Mesodermal cell (in vitro differentiated cells): Measurements from ENCODE around the gene TLE4.
"Not testable (repeated sequence)": the region's sequence is repeated elsewhere in the genome, so short reads cannot be mapped to it uniquely, and the experiment has no call there.

Experiments
- H3K27ac ChIP-seq: 2 replicates; pipeline ENCODE4 v1.7.0; 2013; ENCODE audit warnings: mild to moderate bottlenecking, low read depth, low read length, moderate library complexity; ENCODE audit not compliant: severe bottlenecking
- H3K36me3 ChIP-seq: 2 replicates; pipeline ENCODE4 v1.7.1; 2013; ENCODE audit warnings: mild to moderate bottlenecking, low read length, moderate library complexity; ENCODE audit not compliant: control insufficient read depth, insufficient read depth
- H3K4me1 ChIP-seq: one replicate; pipeline ENCODE4 v1.7.1; 2013; ENCODE audit warnings: mild to moderate bottlenecking, low read length; ENCODE audit not compliant: insufficient read depth, control insufficient read depth, poor library complexity, severe bottlenecking
- H3K4me3 ChIP-seq: 2 replicates; pipeline ENCODE4 v1.7.0; 2013; ENCODE audit warnings: low read length, control low read depth, mild to moderate bottlenecking; ENCODE audit not compliant: insufficient read depth, poor library complexity, severe bottlenecking; ENCODE audit errors: extremely low read depth
- H3K9me3 ChIP-seq: 2 replicates; pipeline ENCODE4 v1.7.1; 2013; ENCODE audit warnings: mild to moderate bottlenecking, low read length, moderate library complexity; ENCODE audit not compliant: control insufficient read depth
- WGBS, 2 experiments: methylation state at CpG; one replicate each; pipeline ENCODE4 v1.1.5; 2013; ENCODE audit warnings: missing lambda C conversion rate in 2 of 2; ENCODE audit not compliant: insufficient coverage in 2 of 2; 5-methylcytosine and 5-hydroxymethylcytosine counted together

TLE4 gene

DNA sequence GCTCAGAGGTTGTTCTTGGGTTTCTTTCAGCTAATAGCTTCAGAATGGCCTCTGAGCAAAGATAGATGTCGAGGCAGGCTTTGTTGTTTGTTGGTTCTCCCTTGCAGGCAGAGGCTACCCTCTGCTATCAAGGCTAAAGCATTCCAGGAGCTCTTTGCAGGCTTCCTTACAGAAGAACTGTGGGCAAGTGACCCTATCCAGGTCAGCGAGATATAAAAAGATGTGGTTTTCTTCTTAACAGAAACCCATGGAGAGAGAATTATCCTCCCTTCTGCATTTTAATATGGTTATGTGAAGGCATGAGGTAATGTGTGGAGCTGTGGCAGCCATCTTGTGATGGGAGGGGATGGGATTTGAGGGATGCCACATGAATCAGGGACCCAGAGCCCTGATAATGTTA is 67.0 kb downstream of the TLE4 start:
- 86 to 100% methylated on average over 1 of the region's 2 CpGs for WGBS, 2 experiments
- Histone ChIP-seq H3K27ac (no peak overlapping the region), H3K36me3 (peaks cover 47% of the 10 kb centered on the region), H3K4me1 (no peaks in the 10 kb centered on the region), H3K9me3 (peaks cover 7% of the 10 kb centered on the region), H3K4me3 (no peak overlapping the region)

GRCh38 chr9:79639354-79639753 is 67.6 kb downstream of the TLE4 start:
- Histone ChIP-seq H3K4me3 (no peak overlapping the region), H3K27ac (no peak overlapping the region), H3K36me3 (peaks cover 52% of the 10 kb centered on the region), H3K4me1 (no peaks in the 10 kb centered on the region), H3K9me3 (peaks cover 9% of the 10 kb centered on the region)
- no CpG with 5 or more reads among the region's 1 CpG for WGBS, 2 experiments

DNA sequence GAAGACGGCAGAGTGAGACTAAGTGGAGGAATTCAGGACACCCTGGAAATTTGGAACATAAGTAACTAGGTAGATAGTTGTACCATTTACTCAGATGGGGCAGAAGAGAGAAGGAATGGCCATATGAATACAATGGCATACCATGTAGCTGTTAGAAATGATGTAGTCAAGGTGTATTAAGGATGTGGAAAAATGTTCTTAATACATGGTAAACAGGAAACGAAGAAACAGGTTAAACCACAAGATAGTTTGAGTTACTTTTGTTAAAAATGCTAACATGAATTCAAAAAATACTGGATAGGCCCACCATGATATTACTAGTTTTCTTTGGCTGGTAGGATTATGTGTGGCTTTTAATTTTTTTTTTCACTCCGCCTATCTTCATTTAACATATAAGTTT is 68.3 kb downstream of the TLE4 start:
- not testable (repeated sequence) for H3K4me1 ChIP-seq, H3K4me3 ChIP-seq, H3K27ac ChIP-seq, H3K9me3 ChIP-seq
- 100% methylated on average over 1 of the region's 3 CpGs; no CpG with 5 or more reads in 1 of the 2 experiments for WGBS, 2 experiments
- H3K36me3 ChIP-seq = peaks cover 59% of the 10 kb centered on the region

DNA sequence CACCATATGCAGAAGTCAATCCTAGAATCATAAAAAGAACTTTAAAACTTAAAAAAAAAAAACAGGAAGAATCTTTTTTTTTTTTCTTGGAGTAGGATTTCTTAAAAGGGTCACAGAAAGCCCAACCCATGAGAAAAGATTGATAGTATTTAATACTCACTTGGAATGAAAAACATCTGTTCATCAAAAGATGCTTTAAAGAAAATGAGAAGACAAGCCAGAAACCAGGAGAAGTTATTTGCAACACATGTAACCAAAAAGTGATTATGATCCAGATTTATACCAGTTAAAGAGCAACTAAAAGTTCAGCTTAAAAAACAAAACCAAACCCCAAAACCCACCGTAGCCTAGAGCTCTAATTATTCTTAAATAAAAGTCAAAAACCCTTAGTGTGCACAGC is 69.3 kb downstream of the TLE4 start:
- Histone ChIP-seq H3K36me3 (peaks cover 53% of the 10 kb centered on the region), H3K9me3 (peaks cover 9% of the 10 kb centered on the region), H3K27ac (no peak overlapping the region), H3K4me3 (no peak overlapping the region), H3K4me1 (no peaks in the 10 kb centered on the region)
- 70 to 100% methylated on average over 1 of the region's 1 CpG for WGBS, 2 experiments

DNA sequence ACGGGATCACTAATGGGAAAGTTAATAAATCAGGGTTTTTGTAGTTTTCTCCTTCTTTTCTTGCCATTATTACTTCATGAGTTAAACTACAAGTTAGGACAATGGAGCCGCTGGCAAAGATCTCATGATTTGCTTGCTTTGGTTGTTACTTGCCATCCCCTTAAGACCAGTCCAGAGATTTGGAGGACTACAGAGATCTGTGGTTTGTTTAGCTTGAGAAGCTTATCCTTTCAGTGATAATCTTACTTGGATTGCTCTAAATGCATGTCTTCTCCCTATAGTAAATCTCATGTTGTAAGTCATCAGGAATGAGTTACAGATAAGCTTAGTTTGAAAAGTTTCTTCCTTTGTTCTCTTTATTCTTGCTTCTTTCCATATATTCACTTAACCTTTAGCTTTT is 70.9 kb downstream of the TLE4 start:
- H3K4me3 ChIP-seq = no peak overlapping the region
- no peak overlapping the region for H3K27ac ChIP-seq
- H3K4me1 ChIP-seq = no peaks in the 10 kb centered on the region
- peaks cover 42% of the 10 kb centered on the region for H3K36me3 ChIP-seq
- peaks cover 9% of the 10 kb centered on the region for H3K9me3 ChIP-seq
- no CpG with 5 or more reads among the region's 2 CpGs for WGBS, 2 experiments

DNA sequence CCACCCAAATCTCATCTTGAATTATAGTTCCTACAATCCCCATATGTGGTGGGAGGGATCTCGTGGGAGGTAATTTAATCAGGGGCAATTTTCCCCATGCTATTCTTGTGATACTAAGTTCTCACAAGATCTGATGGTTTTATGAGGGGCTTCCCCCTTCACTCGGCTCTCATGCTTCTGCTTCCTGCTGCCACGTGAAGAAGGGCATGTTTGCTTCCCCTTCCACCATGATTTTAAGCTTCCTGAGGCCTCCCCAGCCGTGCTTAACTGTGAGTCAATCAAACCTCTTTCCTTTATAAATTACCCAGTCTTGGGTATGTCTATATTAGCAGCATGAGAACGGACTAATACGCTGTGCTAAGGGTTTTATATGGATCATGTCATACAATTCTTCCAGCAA is 72.3 kb downstream of the TLE4 start:
- WGBS, 2 experiments = 94 to 100% methylated on average over 1 to 5 of the region's 6 CpGs
- Histone ChIP-seq H3K4me3 (no peak overlapping the region), H3K27ac (no peak overlapping the region), H3K4me1 (no peaks in the 10 kb centered on the region), H3K9me3 (peaks cover 9% of the 10 kb centered on the region), H3K36me3 (peaks cover 37% of the 10 kb centered on the region)

DNA sequence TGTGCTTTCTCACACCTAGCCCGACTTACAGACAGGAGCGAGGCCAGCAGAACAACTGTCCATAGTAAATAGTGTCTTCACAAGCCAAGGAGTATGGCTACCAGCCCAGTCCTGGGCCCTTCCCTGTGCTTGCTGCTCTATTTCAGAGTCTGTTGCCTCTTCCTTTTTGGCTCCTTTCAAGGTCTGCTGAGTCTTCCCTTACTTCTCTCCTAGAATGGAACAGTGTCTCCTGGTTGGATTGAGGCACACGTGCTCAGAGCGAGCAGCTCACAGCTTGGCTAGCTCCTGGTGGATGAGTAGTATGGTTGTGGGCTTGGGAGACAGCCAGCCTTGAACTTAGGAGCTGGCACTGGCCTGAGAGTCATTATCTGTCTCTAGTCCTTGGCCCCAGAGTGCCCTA is 72.8 kb downstream of the TLE4 start:
- peaks cover 37% of the 10 kb centered on the region for H3K36me3 ChIP-seq
- no peak overlapping the region for H3K4me3 ChIP-seq
- H3K9me3 ChIP-seq = peaks cover 9% of the 10 kb centered on the region
- WGBS, 2 experiments = 81 to 90% methylated on average over 2 of the region's 4 CpGs
- no peaks in the 10 kb centered on the region for H3K4me1 ChIP-seq
- no peak overlapping the region for H3K27ac ChIP-seq

GRCh38 chr9:79645110-79645509 is 73.3 kb downstream of the TLE4 start:
- H3K4me3 ChIP-seq = no peak overlapping the region
- no peak overlapping the region for H3K27ac ChIP-seq
- H3K4me1 ChIP-seq = no peaks in the 10 kb centered on the region
- 100% methylated on average over 3 of the region's 3 CpGs for WGBS, 2 experiments
- H3K36me3 ChIP-seq = peaks cover 37% of the 10 kb centered on the region
- peaks cover 9% of the 10 kb centered on the region for H3K9me3 ChIP-seq

- Histone ChIP-seq H3K27ac (no peak overlapping the region), H3K36me3 (peaks cover 36% of the 10 kb centered on the region), H3K4me3 (no peak overlapping the region), H3K4me1 (no peaks in the 10 kb centered on the region), H3K9me3 (peaks cover 9% of the 10 kb centered on the region)
- WGBS, 2 experiments = no CpG with 5 or more reads among the region's 1 CpG
Measured at GRCh38 chr9:79646096-79646495, 74.3 kb downstream of the TLE4 start.

DNA sequence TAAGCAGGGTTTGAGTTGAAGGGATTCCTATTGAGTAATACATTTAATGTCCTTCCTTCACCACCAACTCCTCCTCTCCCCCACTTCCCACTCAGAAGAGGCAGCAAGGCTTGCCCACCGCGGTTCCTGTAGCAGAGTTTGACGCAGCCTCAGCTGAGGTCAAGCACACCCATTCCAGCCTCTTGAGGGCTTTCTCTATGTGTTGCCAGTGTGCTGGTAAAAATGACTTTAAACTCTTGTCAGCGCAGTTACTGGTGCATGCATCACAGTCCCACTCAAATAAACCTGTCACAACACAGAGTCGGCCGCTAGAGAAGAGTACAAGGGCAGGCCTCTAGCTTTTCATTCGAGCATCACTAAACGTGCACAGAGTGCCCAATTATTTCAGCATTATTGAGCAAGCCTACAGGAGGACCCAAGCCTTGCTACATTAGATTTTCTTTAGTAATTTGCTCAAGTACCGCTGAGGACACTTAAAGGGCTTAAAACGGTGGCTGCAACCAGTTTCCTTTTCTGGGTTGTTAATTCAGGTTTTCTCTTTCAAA is 79.6 kb downstream of the TLE4 start:
- 61 to 73% methylated on average over 7 of the region's 10 CpGs for WGBS, 2 experiments
- no peak overlapping the region for H3K27ac ChIP-seq

GRCh38 chr9:79652598-79652997 is 80.8 kb downstream of the TLE4 start:
- WGBS, 2 experiments = 93 to 100% methylated on average over 1 of the region's 3 CpGs
- no peak overlapping the region for H3K4me3 ChIP-seq
- H3K4me1 ChIP-seq = no peaks in the 10 kb centered on the region
- no peak overlapping the region for H3K27ac ChIP-seq
- peaks cover 37% of the 10 kb centered on the region for H3K36me3 ChIP-seq
- no peaks in the 10 kb centered on the region for H3K9me3 ChIP-seq

More for the DNA sequence above, 79.6 kb downstream of the TLE4 start:
- Histone ChIP-seq H3K4me3 (no peak overlapping the region), H3K4me1 (no peaks in the 10 kb centered on the region), H3K9me3 (no peaks in the 10 kb centered on the region), H3K36me3 (peaks cover 25% of the 10 kb centered on the region)
